ENCODE data around the gene MEOX1.
A peak's percentile ranks its signal among the peaks of the same experiment; 100 is the strongest.
"Not testable (repeated sequence)": the region's sequence is repeated elsewhere in the genome, so short reads cannot be mapped to it uniquely, and the experiment has no call there.

Gene MEOX1

GRCh38 chr17:43661699-43662412, at the start of gene MEOX1:
MEOX1 (minus strand) TSS chr17:43661922; CDS start chr17:43661534, 388 bp downstream.
- DNase-seq (ENCODE audit: low read depth), result no peak

- no peak for DNase-seq (ENCODE audit: low read depth)
Measured at GRCh38 chr17:43710101-43710500, 48.4 kb upstream of the MEOX1 start.

GRCh38 chr17:43709210-43709609, 47.5 kb upstream of the MEOX1 start:
- no peak for DNase-seq (ENCODE audit: low read depth)

GRCh38 chr17:43707184-43707583, 45.5 kb upstream of the MEOX1 start:
- DNase-seq (ENCODE audit: low read depth), result no peak

GRCh38 chr17:43706235-43706634, 44.5 kb upstream of the MEOX1 start:
- DNase-seq (ENCODE audit: low read depth), result no peak

- DNase-seq (ENCODE audit: low read depth), result no peak
Measured at GRCh38 chr17:43703630-43704029, 41.9 kb upstream of the MEOX1 start.

GRCh38 chr17:43702637-43703036, 40.9 kb upstream of the MEOX1 start:
- no peak for DNase-seq (ENCODE audit: low read depth)

GRCh38 chr17:43701318-43701743, 39.6 kb upstream of the MEOX1 start:
- peak; percentile 64 for DNase-seq (ENCODE audit: low read depth)

GRCh38 chr17:43699438-43699756, 37.7 kb upstream of the MEOX1 start:
- DNase-seq (ENCODE audit: low read depth), result no peak

GRCh38 chr17:43698678-43699437, 37.1 kb upstream of the MEOX1 start:
- no peak for DNase-seq (ENCODE audit: low read depth)

GRCh38 chr17:43697937-43698336, 36.2 kb upstream of the MEOX1 start:
- DNase-seq (ENCODE audit: low read depth), result no peak

GRCh38 chr17:43696891-43697290, 35.2 kb upstream of the MEOX1 start:
- DNase-seq (ENCODE audit: low read depth), result no peak

- DNase-seq (ENCODE audit: low read depth), result no peak
Measured at GRCh38 chr17:43695970-43696865, 34.5 kb upstream of the MEOX1 start.

- DNase-seq (ENCODE audit: low read depth), result no peak
Measured at GRCh38 chr17:43694081-43694870, 32.6 kb upstream of the MEOX1 start.

GRCh38 chr17:43691317-43691693, 29.6 kb upstream of the MEOX1 start:
- DNase-seq (ENCODE audit: low read depth), result no peak

GRCh38 chr17:43690624-43691316, 29.0 kb upstream of the MEOX1 start:
- no peak for DNase-seq (ENCODE audit: low read depth)

- no peak for DNase-seq (ENCODE audit: low read depth)
Measured at GRCh38 chr17:43689814-43690213, 28.1 kb upstream of the MEOX1 start.

- no peak for DNase-seq (ENCODE audit: low read depth)
Measured at GRCh38 chr17:43689131-43689530, 27.4 kb upstream of the MEOX1 start.

GRCh38 chr17:43686957-43687356, 25.2 kb upstream of the MEOX1 start:
- DNase-seq (ENCODE audit: low read depth), result not testable (repeated sequence)

- DNase-seq (ENCODE audit: low read depth), result no peak
Measured at GRCh38 chr17:43683928-43684653, 22.4 kb upstream of the MEOX1 start.

GRCh38 chr17:43680461-43680860, 18.7 kb upstream of the MEOX1 start:
- DNase-seq (ENCODE audit: low read depth), result no peak

All from CMK (cell line).